GM12891 (cell line): Measurements from ENCODE around the gene KCNG2.

Experiments
- DNase-seq: peaks from one replicate; pipeline ENCODE4 v3.0.0; 2011; ENCODE audit warnings: low spot score; ENCODE audit not compliant: insufficient read length
- FAIRE-seq: peaks from 2 replicates; lab custom pipeline; 2011; peaks lifted over from hg19 to GRCh38; lab: Jason Lieb, UNC
- PAX5 ChIP-seq: IDR thresholded peaks from 2 replicates; pipeline ENCODE4 v1.6.1; 2011; ENCODE audit warnings: low read length, moderate library complexity, mild to moderate bottlenecking; ENCODE audit not compliant: insufficient read depth, severe bottlenecking
- POLR2A ChIP-seq: IDR thresholded peaks from 2 replicates; pipeline ENCODE4 v1.6.1; 2011; ENCODE audit warnings: low read depth, low read length, control low read depth
- POLR2AphosphoS5 ChIP-seq: IDR thresholded peaks from 2 replicates; pipeline ENCODE4 v1.6.1; 2011; ENCODE audit warnings: low read depth, low read length, control low read depth
- POU2F2 ChIP-seq: IDR thresholded peaks from 2 replicates; pipeline ENCODE4 v1.6.1; 2011; ENCODE audit warnings: low read depth, mild to moderate bottlenecking, control low read depth, low read length, moderate library complexity
- SPI1 ChIP-seq: IDR thresholded peaks from 2 replicates; pipeline ENCODE4 v1.6.1; 2011; ENCODE audit warnings: low read depth, low read length, control low read depth
- TAF1 ChIP-seq: IDR thresholded peaks from 2 replicates; pipeline ENCODE4 v1.6.1; 2011; ENCODE audit warnings: low read depth, low read length, control low read depth

Gene KCNG2

GRCh38 chr18:79853993-79854364, 56.2 kb downstream of the KCNG2 start:
- TF ChIP-seq PAX5 (no peak), POLR2A (no peak), TAF1 (no peak), POU2F2 (no peak), POLR2AphosphoS5 (no peak)
- DNase-seq (no peak), FAIRE-seq (no peak)

GRCh38 chr18:79855147-79855933, 57.6 kb downstream of the KCNG2 start:
- FAIRE-seq (peak; percentile 43), DNase-seq (peak; percentile 63)
- peak; percentile 11; the same call in 1 of the 2 replicates for TF ChIP-seq SPI1
- no peak for TF ChIP-seq POLR2AphosphoS5

- TF ChIP-seq SPI1 (no peak), POLR2A (no peak), TAF1 (no peak), PAX5 (no peak), POLR2AphosphoS5 (no peak), POU2F2 (no peak)
- peak; percentile 65 for DNase-seq
- FAIRE-seq, result peak; percentile 26
Measured at GRCh38 chr18:79856119-79857007, 58.6 kb downstream of the KCNG2 start.

- no peak for TF ChIP-seq PAX5
- no peak for TF ChIP-seq POU2F2
- TF ChIP-seq POLR2A, result no peak
- no peak for TF ChIP-seq POLR2AphosphoS5
- no peak for TF ChIP-seq SPI1
- no peak for DNase-seq
- no peak for FAIRE-seq
Measured at GRCh38 chr18:79857082-79857671, 59.4 kb downstream of the KCNG2 start.

- FAIRE-seq (no peak), DNase-seq (no peak)
- TF ChIP-seq TAF1 (no peak), POLR2A (no peak), PAX5 (no peak), SPI1 (no peak)
Measured at GRCh38 chr18:79859314-79859713, 61.6 kb downstream of the KCNG2 start.

- no peak for FAIRE-seq
Measured at GRCh38 chr18:79861687-79862086, 63.9 kb downstream of the KCNG2 start.

GRCh38 chr18:79862562-79862961, 64.8 kb downstream of the KCNG2 start:
- no peak for FAIRE-seq
- no peak for DNase-seq
- TF ChIP-seq SPI1 (no peak), PAX5 (no peak), TAF1 (no peak), POLR2A (no peak), POU2F2 (no peak), POLR2AphosphoS5 (no peak)

More at GRCh38 chr18:79861687-79862086, 63.9 kb downstream of the KCNG2 start:
- no peak for TF ChIP-seq POLR2AphosphoS5
- no peak for TF ChIP-seq TAF1
- TF ChIP-seq POU2F2, result no peak
- TF ChIP-seq POLR2A, result no peak
- TF ChIP-seq SPI1, result no peak
- no peak for TF ChIP-seq PAX5
- no peak for DNase-seq

- no peak for TF ChIP-seq POLR2A
- TF ChIP-seq TAF1, result no peak
- TF ChIP-seq PAX5, result no peak
- no peak for TF ChIP-seq POU2F2
- TF ChIP-seq POLR2AphosphoS5, result no peak
- no peak for TF ChIP-seq SPI1
- FAIRE-seq (no peak), DNase-seq (no peak)
Measured at GRCh38 chr18:79863161-79864005, 65.6 kb downstream of the KCNG2 start.
